ENCODE measurements around the gene GTF2E1.

GTF2E1 gene

GRCh38 chr3:120801484-120801883 lies 58.9 kb downstream of the GTF2E1 start:
- DNase-seq: no peak

- DNase-seq: no peak
Observed at GRCh38 chr3:120802916-120803315, 60.4 kb downstream of the GTF2E1 start.

DNA sequence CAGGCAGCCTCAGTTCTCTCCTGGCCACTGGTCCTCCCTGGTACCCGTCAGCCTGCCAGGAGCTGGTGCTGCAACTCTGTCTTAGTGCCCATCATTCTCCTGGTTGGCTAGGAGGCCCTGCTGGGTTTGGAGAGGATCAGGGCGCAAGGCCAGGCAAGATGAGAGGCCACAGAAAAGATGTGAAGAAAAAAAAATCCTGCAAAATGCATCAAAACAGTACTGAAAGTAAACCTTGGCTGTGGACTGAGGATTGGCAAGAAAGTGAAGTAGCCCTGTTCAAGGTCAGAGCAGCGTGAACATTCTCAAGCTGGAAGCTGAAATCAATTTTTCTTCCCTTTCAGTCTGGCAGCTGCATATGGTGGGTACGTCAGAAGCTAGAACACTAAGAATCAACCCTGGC lies 74.2 kb downstream of the GTF2E1 start:
- no peak for DNase-seq

- DNase-seq: no peak
Observed at GRCh38 chr3:120820748-120821147, 78.2 kb downstream of the GTF2E1 start.

- DNase-seq: no peak
Observed at GRCh38 chr3:120821426-120821825, 78.9 kb downstream of the GTF2E1 start.

- no peak for DNase-seq
Observed at GRCh38 chr3:120823156-120823555, 80.6 kb downstream of the GTF2E1 start.

GRCh38 chr3:120824613-120825012 lies 82.1 kb downstream of the GTF2E1 start:
- no peak for DNase-seq

GRCh38 chr3:120828796-120829195 lies 86.3 kb downstream of the GTF2E1 start:
- no peak for DNase-seq

DNA sequence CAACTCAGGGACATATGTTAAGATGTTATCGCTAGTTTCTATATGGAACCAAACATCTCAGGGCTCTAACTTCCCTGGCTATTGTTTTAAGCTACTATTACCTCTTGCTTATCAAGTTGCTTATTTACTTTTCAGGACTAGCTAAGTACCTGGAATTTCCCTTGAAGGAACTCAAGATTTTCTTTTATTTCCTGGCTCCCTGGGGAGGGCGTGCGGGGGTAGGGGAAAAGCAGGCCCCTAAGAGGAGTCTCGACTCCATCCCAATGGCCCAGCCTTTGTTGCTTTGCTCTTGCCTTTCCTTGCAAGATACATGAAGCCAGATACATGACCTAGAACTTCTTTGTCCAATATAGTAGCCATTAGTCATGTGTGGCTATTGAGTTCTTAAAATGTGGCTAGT lies 88.5 kb downstream of the GTF2E1 start:
- no peak for DNase-seq
